Common myeloid progenitor, CD34-positive (primary cell): ENCODE measurements around the gene TTC3.

ENCODE experiments used
- CTCF ChIA-PET: fragments of 350-600 bp; sonication (Branson Sonifier 250); formaldehyde crosslinking; loops from one replicate; lab custom pipeline; 2021; ENCODE audit warnings: antibody characterized with exemption; lab: Charles Lee
- POLR2A ChIA-PET: fragments of 350-600 bp; sonication (Branson Sonifier 250); formaldehyde crosslinking; loops from one replicate; lab custom pipeline; 2021; ENCODE audit warnings: antibody characterized with exemption; lab: Charles Lee
- DNase-seq, 3 donors: peaks; one replicate each; pipeline versions ENCODE4 v3.0.0 to v3.0.0-alpha.2; 2013
- H3K27ac ChIP-seq, 2 experiments: 1 replicate in 1 of 2; 2 replicates in 1 of 2; pipeline ENCODE4 v1.7.0; 2013; ENCODE audit warnings: inconsistent platforms in 2 of 2, low read length in 2 of 2, mild to moderate bottlenecking in 2 of 2, low read depth in 1 of 2, moderate library complexity in 1 of 2; ENCODE audit not compliant: severe bottlenecking in 2 of 2, insufficient read depth in 1 of 2, poor library complexity in 1 of 2
- H3K27me3 ChIP-seq, 5 experiments: replicated peaks in 2 of 5; 1 replicate in 3 of 5; 2 replicates in 2 of 5; pipeline versions ENCODE4 v1.6.1 to v1.7.0; 2013; ENCODE audit warnings: low read length in 4 of 5, mild to moderate bottlenecking in 2 of 5, moderate library complexity in 2 of 5, inconsistent platforms in 1 of 5; ENCODE audit not compliant: insufficient read depth in 5 of 5, control insufficient read depth in 4 of 5
- H3K36me3 ChIP-seq, 4 experiments: 1 replicate in 2 of 4; 2 replicates in 2 of 4; pipeline versions ENCODE4 v1.6.1 to v1.7.0; 2013; ENCODE audit warnings: low read length in 3 of 4, control low read depth in 1 of 4, mild to moderate bottlenecking in 1 of 4; ENCODE audit not compliant: control insufficient read depth in 4 of 4, insufficient read depth in 4 of 4
- H3K4me1 ChIP-seq, 4 experiments: 1 replicate in 3 of 4; 2 replicates in 1 of 4; pipeline versions ENCODE4 v1.6.1 to v1.7.1; 2013; ENCODE audit warnings: low read length in 3 of 4, mild to moderate bottlenecking in 3 of 4, control low read depth in 1 of 4, inconsistent platforms in 1 of 4, moderate library complexity in 1 of 4; ENCODE audit not compliant: control insufficient read depth in 4 of 4, insufficient read depth in 4 of 4; ENCODE audit errors: control extremely low read depth in 1 of 4
- H3K4me3 ChIP-seq, 7 experiments: 1 replicate in 4 of 7; 2 replicates in 3 of 7; pipeline versions ENCODE4 v1.5.1 to v1.7.0; 2013; ENCODE audit warnings: mild to moderate bottlenecking in 7 of 7, low read length in 6 of 7, moderate library complexity in 6 of 7, inconsistent platforms in 2 of 7, low read depth in 2 of 7, control low read depth in 1 of 7; ENCODE audit not compliant: insufficient read depth in 4 of 7, control insufficient read depth in 1 of 7; ENCODE audit errors: extremely low read depth in 1 of 7
- H3K9me3 ChIP-seq, 5 experiments: 1 replicate in 4 of 5; 2 replicates in 1 of 5; pipeline versions ENCODE4 v1.6.1 to v1.7.1; 2013; ENCODE audit warnings: low read length in 4 of 5, mild to moderate bottlenecking in 2 of 5, inconsistent platforms in 1 of 5, low read depth in 1 of 5, moderate library complexity in 1 of 5; ENCODE audit not compliant: control insufficient read depth in 4 of 5, insufficient read depth in 2 of 5; ENCODE audit errors: control extremely low read depth in 1 of 5
- WGBS: methylation state at CpG from one replicate; pipeline ENCODE4 v1.1.5; 2013; ENCODE audit not compliant: insufficient coverage; 5-methylcytosine and 5-hydroxymethylcytosine counted together

TTC3 gene

GRCh38 chr21:37196847-37197246 lies 123.8 kb downstream of the TTC3 start:
- no peak overlapping the region for H3K27ac ChIP-seq
- H3K4me1 ChIP-seq = no peaks in the 10 kb centered on the region
- ChIA-PET CTCF (no interaction called here), POLR2A (no interaction called here)
- no peak overlapping the region for H3K4me3 ChIP-seq
- no peak for DNase-seq
- no peaks in the 10 kb centered on the region for H3K9me3 ChIP-seq
- H3K36me3 ChIP-seq = peaks cover 20 to 94% (median 59%) of the 10 kb centered on the region in 4 experiments
- WGBS = 98% methylated on average over 7 of the region's 8 CpGs
- no peaks in the 10 kb centered on the region for H3K27me3 ChIP-seq

GRCh38 chr21:37197746-37198145 lies 124.7 kb downstream of the TTC3 start:
- H3K27me3 ChIP-seq = no peaks in the 10 kb centered on the region
- no peaks in the 10 kb centered on the region for H3K9me3 ChIP-seq
- ChIA-PET CTCF (interaction anchor here (0.7 kb wide), 1 partner anchor 151 kb away, joined by 3 read pairs; no protein-coding TSS in a partner anchor), POLR2A (interaction anchor here (1.0 kb wide), 1 partner anchor 26 kb away, joined by 5 read pairs; no protein-coding TSS in a partner anchor)
- H3K36me3 ChIP-seq = peaks cover 20 to 93% (median 59%) of the 10 kb centered on the region in 4 experiments
- WGBS = 100% methylated on average over 2 of the region's 4 CpGs
- no peak overlapping the region for H3K4me3 ChIP-seq
- no peak for DNase-seq
- H3K27ac ChIP-seq = no peak overlapping the region
- H3K4me1 ChIP-seq = no peaks in the 10 kb centered on the region

GRCh38 chr21:37199057-37199924 lies 126.2 kb downstream of the TTC3 start:
- no peaks in the 10 kb centered on the region for H3K27me3 ChIP-seq
- no peak for DNase-seq
- no peak overlapping the region for H3K4me3 ChIP-seq
- H3K9me3 ChIP-seq = no peaks in the 10 kb centered on the region
- 99% methylated on average over 9 of the region's 11 CpGs for WGBS
- ChIA-PET CTCF (interaction anchor here (0.7 kb wide), 1 partner anchor 122 kb away, joined by 3 read pairs; no protein-coding TSS in a partner anchor), POLR2A (no interaction called here)
- no peaks in the 10 kb centered on the region for H3K4me1 ChIP-seq
- H3K27ac ChIP-seq = no peak overlapping the region
- peaks cover 25 to 85% (median 52%) of the 10 kb centered on the region in 4 experiments for H3K36me3 ChIP-seq

GRCh38 chr21:37200641-37201480 lies 127.8 kb downstream of the TTC3 start:
- ChIA-PET POLR2A (no interaction called here), CTCF (interaction anchor here (1.6 kb wide), 1 partner anchor 17 kb away, joined by 3 read pairs; no protein-coding TSS in a partner anchor)
- peaks cover 20 to 69% (median 47%) of the 10 kb centered on the region in 4 experiments for H3K36me3 ChIP-seq
- H3K4me1 ChIP-seq = no peaks in the 10 kb centered on the region
- no peak for DNase-seq
- no peak overlapping the region for H3K4me3 ChIP-seq
- H3K9me3 ChIP-seq = no peaks in the 10 kb centered on the region
- H3K27me3 ChIP-seq = no peaks in the 10 kb centered on the region
- no peak overlapping the region for H3K27ac ChIP-seq
- WGBS = over 99% methylated on average over 15 of the region's 16 CpGs

- 97% methylated on average over 7 of the region's 14 CpGs for WGBS
- POLR2A ChIA-PET = no interaction called here
- no peaks in the 10 kb centered on the region for H3K9me3 ChIP-seq
- CTCF ChIA-PET = interaction anchor here (1.6 kb wide), 1 partner anchor 15 kb away, joined by 3 read pairs; no protein-coding TSS in a partner anchor
- DNase-seq = no peak
- peaks cover 20 to 58% (median 40%) of the 10 kb centered on the region in 4 experiments for H3K36me3 ChIP-seq
- H3K4me3 ChIP-seq = no peak overlapping the region
- peaks cover 0 to 12% (median 6%) of the 10 kb centered on the region in 4 experiments for H3K4me1 ChIP-seq
- no peak overlapping the region for H3K27ac ChIP-seq
- H3K27me3 ChIP-seq = no peaks in the 10 kb centered on the region
Observed at GRCh38 chr21:37202221-37203110, 129.4 kb downstream of the TTC3 start.

GRCh38 chr21:37204580-37204979 lies 131.5 kb downstream of the TTC3 start:
- no peak for DNase-seq

More at GRCh38 chr21:37204580-37204979, 131.5 kb downstream of the TTC3 start:
- CTCF ChIA-PET = interaction anchor here (0.7 kb wide), 1 partner anchor 51 kb away, joined by 3 read pairs; no protein-coding TSS in a partner anchor
- H3K36me3 ChIP-seq = peaks cover 20 to 42% (median 27%) of the 10 kb centered on the region in 4 experiments
- H3K9me3 ChIP-seq = peaks cover 0 to under 1% (median 0%) of the 10 kb centered on the region in 5 experiments
- no peaks in the 10 kb centered on the region for H3K27me3 ChIP-seq
- POLR2A ChIA-PET = no interaction called here
- WGBS = 73% methylated on average over 7 of the region's 7 CpGs
- H3K27ac ChIP-seq = no peak overlapping the region
- H3K4me3 ChIP-seq = no peak overlapping the region
- peaks cover 0 to 23% (median 14%) of the 10 kb centered on the region in 4 experiments for H3K4me1 ChIP-seq
